Lower leg skin (tissue), 3 donors: Measurements from ENCODE around the gene SLC39A7.

Source experiments
- CTCF ChIP-seq, 3 donors: fragments of 450-650 bp; IDR thresholded peaks; one replicate each; pipeline ENCODE4 v1.5.1; 2016; ENCODE audit warnings: antibody characterized with exemption in 3 of 3, mild to moderate bottlenecking in 3 of 3, moderate library complexity in 2 of 3
- POLR2A ChIP-seq, 2 donors: fragments of 450-650 bp; IDR thresholded peaks; one replicate each; pipeline ENCODE4 v1.6.1; 2016 to 2017; ENCODE audit warnings: antibody characterized with exemption in 2 of 2, mild to moderate bottlenecking in 1 of 2, moderate library complexity in 1 of 2

- TF ChIP-seq POLR2A (IDR thresholded peaks at IDR 0.05) (no peak), CTCF (IDR thresholded peaks at IDR 0.05) (no peak)
These were observed 36.2 kb downstream of the SLC39A7 start for GRCh38 chr6:33236852-33237251.
